WTC11 (cell line): ENCODE results near the gene ACOT13. TPM values are rescaled to one million over a fixed set of nuclear protein-coding genes. Genes with fewer than 3 reads are reported as not detected.

ENCODE experiments used
- ATAC-seq: fragments of 200-7000 bp; cut with Tn5 transposase; 2 replicates; pipeline ENCODE4 v1.10.0; 2021; ENCODE audit warnings: mild to moderate bottlenecking, moderate library complexity
- CTCF ChIA-PET: fragments of 300-600 bp; sonication (Branson Sonifier 250); formaldehyde crosslinking; loops from one replicate; lab custom pipeline; 2021; ENCODE audit warnings: antibody characterized with exemption; lab: Charles Lee
- POLR2A ChIA-PET: fragments of 350-600 bp; sonication (Branson Sonifier 250); formaldehyde crosslinking; loops from one replicate; lab custom pipeline; 2021; ENCODE audit warnings: antibody characterized with exemption; lab: Charles Lee
- DNase-seq: peaks from one replicate; pipeline ENCODE4 v3.0.0; 2021; ENCODE audit warnings: low spot score
- H3K27ac Mint-ChIP-seq: 2 replicates; pipeline ENCODE4 v1.8.0; 2021; ENCODE audit warnings: mixed read lengths
- H3K27me3 Mint-ChIP-seq: 2 replicates; pipeline ENCODE4 v1.8.0; 2021; ENCODE audit warnings: low read depth, mild to moderate bottlenecking, moderate library complexity, mixed read lengths
- H3K36me3 Mint-ChIP-seq: 2 replicates; pipeline ENCODE4 v1.8.0; 2021; ENCODE audit warnings: mixed read lengths
- H3K4me1 Mint-ChIP-seq: 2 replicates; pipeline ENCODE4 v1.8.0; 2022; ENCODE audit warnings: mixed read lengths
- H3K4me3 Mint-ChIP-seq: 2 replicates; pipeline ENCODE4 v1.8.0; 2021; ENCODE audit warnings: mild to moderate bottlenecking, moderate library complexity, mixed read lengths
- H3K9me3 Mint-ChIP-seq: 2 replicates; pipeline ENCODE4 v1.8.0; 2021; ENCODE audit warnings: mixed read lengths
- ATF6 ChIP-seq: sonication (generic); formaldehyde crosslinking; IDR thresholded peaks from 2 replicates; pipeline ENCODE4 v1.8.1; 2023; ENCODE audit warnings: mild to moderate bottlenecking, missing genetic modification reagents
- FOXP4 ChIP-seq: sonication (generic); formaldehyde crosslinking; IDR thresholded peaks from 2 replicates; pipeline ENCODE4 v1.8.0; 2022; ENCODE audit warnings: mild to moderate bottlenecking, missing genetic modification reagents
- GRHL2 ChIP-seq: fragments of 250-450 bp; sonication (Bioruptor Pico); IDR thresholded peaks from 2 replicates; pipeline ENCODE4 v1.8.0; 2022; ENCODE audit warnings: mild to moderate bottlenecking, moderate library complexity; ENCODE audit not compliant: insufficient replicate concordance, severe bottlenecking
- JUN ChIP-seq: sonication (generic); formaldehyde crosslinking; IDR thresholded peaks from 2 replicates; pipeline ENCODE4 v1.8.0; 2023; ENCODE audit warnings: mild to moderate bottlenecking, missing genetic modification reagents
- KAT7 ChIP-seq: sonication (generic); formaldehyde crosslinking; IDR thresholded peaks from 2 replicates; pipeline ENCODE4 v1.8.1; 2023; ENCODE audit warnings: missing genetic modification reagents, mild to moderate bottlenecking, borderline replicate concordance
- MAX ChIP-seq: sonication (generic); formaldehyde crosslinking; IDR thresholded peaks from 2 replicates; pipeline ENCODE4 v1.8.0; 2022; ENCODE audit warnings: mild to moderate bottlenecking, missing genetic modification reagents
- MXD4 ChIP-seq: fragments of 250-450 bp; sonication (Bioruptor Pico); IDR thresholded peaks from 2 replicates; pipeline ENCODE4 v1.8.0; 2021; ENCODE audit warnings: mild to moderate bottlenecking, moderate library complexity, borderline replicate concordance
- NFYB ChIP-seq: sonication (generic); formaldehyde crosslinking; conservative IDR thresholded peaks from 2 replicates; pipeline ENCODE4 v1.8.0; 2022; ENCODE audit warnings: low read depth, missing genetic modification reagents
- OVOL2 ChIP-seq: fragments of 250-450 bp; sonication (Bioruptor Pico); IDR thresholded peaks from 2 replicates; pipeline ENCODE4 v1.9.0; 2021; ENCODE audit warnings: mild to moderate bottlenecking, borderline replicate concordance
- RORB ChIP-seq: fragments of 250-450 bp; sonication (Bioruptor Pico); IDR thresholded peaks from 2 replicates; pipeline ENCODE4 v1.9.0; 2021; ENCODE audit warnings: mild to moderate bottlenecking
- ZNF138 ChIP-seq: sonication (generic); formaldehyde crosslinking; conservative IDR thresholded peaks from 2 replicates; pipeline ENCODE4 v1.8.1; 2022; ENCODE audit warnings: mild to moderate bottlenecking, moderate library complexity, missing genetic modification reagents
- ZNF423 ChIP-seq: fragments of 250-450 bp; sonication (Bioruptor Pico); IDR thresholded peaks from 2 replicates; pipeline ENCODE4 v2.1.2; 2022; ENCODE audit warnings: mild to moderate bottlenecking, moderate library complexity
- ZNF532 ChIP-seq: fragments of 250-450 bp; sonication (Bioruptor Pico); IDR thresholded peaks from 2 replicates; pipeline ENCODE4 v1.9.0; 2021; ENCODE audit warnings: mild to moderate bottlenecking, borderline replicate concordance
- total RNA-seq: library from RNA; stranded (reverse); gene quantifications from 3 replicates; pipeline ENCODE4 v1.2.3, GENCODE V29; 2021
- TF ChIP-seq, protein P1 (sequence below): fragments of 250-450 bp; sonication (Bioruptor Pico); IDR thresholded peaks from 2 replicates; pipeline ENCODE4 v1.9.0; 2021; ENCODE audit warnings: mild to moderate bottlenecking
- TF ChIP-seq, protein P2 (sequence below): fragments of 250-450 bp; sonication (Bioruptor Pico); IDR thresholded peaks from 2 replicates; pipeline ENCODE4 v1.9.0; 2021; ENCODE audit warnings: moderate library complexity, mild to moderate bottlenecking, inconsistent platforms, borderline replicate concordance
- TF ChIP-seq, protein P3 (sequence below): sonication (generic); formaldehyde crosslinking; IDR thresholded peaks from 2 replicates; pipeline ENCODE4 v1.8.0; 2023; ENCODE audit warnings: missing genetic modification reagents, mild to moderate bottlenecking, borderline replicate concordance
- TF ChIP-seq, protein P4 (sequence below): sonication (generic); formaldehyde crosslinking; IDR thresholded peaks from 2 replicates; pipeline ENCODE4 v1.8.1; 2022; ENCODE audit warnings: missing genetic modification reagents, borderline replicate concordance
- TF ChIP-seq, protein P5 (sequence below): sonication (generic); formaldehyde crosslinking; IDR thresholded peaks from 2 replicates; pipeline ENCODE4 v1.8.0; 2023; ENCODE audit warnings: missing genetic modification reagents

The ACOT13 gene
- total RNA-seq, 1 experiment from 2014 or later: 54.0 TPM

DNA sequence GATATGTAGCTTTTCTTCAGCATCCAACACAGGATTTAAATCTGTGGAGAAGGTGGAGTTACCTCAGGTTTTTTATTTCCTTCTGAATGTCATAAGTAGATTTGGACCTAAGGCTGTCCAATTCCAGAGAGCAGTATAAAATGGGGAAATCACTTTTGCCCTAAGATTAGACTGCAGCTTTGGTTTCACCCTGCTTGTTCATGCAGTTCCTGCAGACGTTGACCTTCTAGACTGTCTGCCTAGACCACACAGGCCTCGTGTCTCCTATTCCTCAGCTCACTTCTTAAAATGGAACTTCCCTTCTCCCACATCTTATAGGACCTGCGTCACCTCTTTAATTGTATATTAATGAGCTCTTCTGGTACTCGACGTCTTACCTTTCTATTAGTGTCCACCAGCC, 78.0 kb downstream of the ACOT13 start:
- Mint-ChIP-seq H3K4me3 (no peak overlapping the region), H3K27me3 (no peaks in the 10 kb centered on the region), H3K36me3 (no peaks in the 10 kb centered on the region), H3K27ac (no peak overlapping the region)
- TF ChIP-seq RORB (CRISPR knock-in tag) (no peak), NFYB (CRISPR knock-in tag) (no peak), MAX (CRISPR knock-in tag) (no peak), MXD4 (CRISPR knock-in tag) (no peak), ZNF138 (CRISPR knock-in tag) (no peak), ATF6 (CRISPR knock-in tag) (no peak), ZNF423 (CRISPR knock-in tag) (no peak)
- TF ChIP-seq, all 79 proteins: peak for 0
- no peaks in the 10 kb centered on the region for H3K4me1 Mint-ChIP-seq
- POLR2A ChIA-PET: no interaction called here
- DNase-seq (no peak), ATAC-seq (no peak)
- no peaks in the 10 kb centered on the region; the same call in 1 of the 2 replicates for H3K9me3 Mint-ChIP-seq
- CTCF ChIA-PET: interaction anchor here (1.3 to 2.4 kb wide), 2 partner anchors 247 to 273 kb away, joined by 4 to 6 read pairs; no protein-coding TSS in a partner anchor

DNA sequence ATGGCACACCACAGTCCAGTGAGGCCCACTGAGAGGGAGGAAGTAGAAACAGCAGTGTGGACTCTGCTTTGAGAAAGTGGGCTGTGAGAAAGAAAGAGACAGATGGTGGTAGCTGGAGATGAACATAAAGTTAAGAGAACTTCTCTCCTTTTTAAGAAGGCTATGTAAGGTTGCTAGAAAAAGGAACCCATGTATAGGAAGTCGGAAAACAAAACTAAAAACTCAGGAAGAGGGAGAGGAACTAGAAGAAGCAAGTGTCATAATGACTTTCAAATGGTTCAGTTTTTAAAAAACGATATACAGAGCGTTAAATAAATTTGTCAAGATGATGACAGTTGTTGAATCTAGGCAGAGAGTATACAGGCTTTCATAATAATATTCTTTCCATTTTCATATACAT, 82.4 kb downstream of the ACOT13 start:
- ChIA-PET CTCF (no interaction called here), POLR2A (no interaction called here)
- no peaks in the 10 kb centered on the region for H3K27me3 Mint-ChIP-seq
- DNase-seq: no peak
- H3K27ac Mint-ChIP-seq: no peak overlapping the region
- H3K4me1 Mint-ChIP-seq: no peaks in the 10 kb centered on the region
- no peak overlapping the region for H3K4me3 Mint-ChIP-seq
- H3K36me3 Mint-ChIP-seq: no peaks in the 10 kb centered on the region
- ATAC-seq: no peak
- peaks cover 19% of the 10 kb centered on the region for H3K9me3 Mint-ChIP-seq
- no peak for TF ChIP-seq ZNF532 (CRISPR knock-in tag)
- no peak for TF ChIP-seq GRHL2 (CRISPR knock-in tag)
- TF ChIP-seq, protein P1, sequence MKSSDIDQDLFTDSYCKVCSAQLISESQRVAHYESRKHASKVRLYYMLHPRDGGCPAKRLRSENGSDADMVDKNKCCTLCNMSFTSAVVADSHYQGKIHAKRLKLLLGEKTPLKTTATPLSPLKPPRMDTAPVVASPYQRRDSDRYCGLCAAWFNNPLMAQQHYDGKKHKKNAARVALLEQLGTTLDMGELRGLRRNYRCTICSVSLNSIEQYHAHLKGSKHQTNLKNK (CRISPR knock-in tag): no peak
- TF ChIP-seq, protein P2, sequence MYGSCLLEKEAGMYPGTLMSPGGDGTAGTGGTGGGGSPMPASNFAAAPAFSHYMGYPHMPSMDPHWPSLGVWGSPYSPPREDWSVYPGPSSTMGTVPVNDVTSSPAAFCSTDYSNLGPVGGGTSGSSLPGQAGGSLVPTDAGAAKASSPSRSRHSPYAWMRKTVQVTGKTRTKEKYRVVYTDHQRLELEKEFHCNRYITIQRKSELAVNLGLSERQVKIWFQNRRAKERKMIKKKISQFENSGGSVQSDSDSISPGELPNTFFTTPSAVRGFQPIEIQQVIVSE (CRISPR knock-in tag): no peak
- TF ChIP-seq, protein P3, sequence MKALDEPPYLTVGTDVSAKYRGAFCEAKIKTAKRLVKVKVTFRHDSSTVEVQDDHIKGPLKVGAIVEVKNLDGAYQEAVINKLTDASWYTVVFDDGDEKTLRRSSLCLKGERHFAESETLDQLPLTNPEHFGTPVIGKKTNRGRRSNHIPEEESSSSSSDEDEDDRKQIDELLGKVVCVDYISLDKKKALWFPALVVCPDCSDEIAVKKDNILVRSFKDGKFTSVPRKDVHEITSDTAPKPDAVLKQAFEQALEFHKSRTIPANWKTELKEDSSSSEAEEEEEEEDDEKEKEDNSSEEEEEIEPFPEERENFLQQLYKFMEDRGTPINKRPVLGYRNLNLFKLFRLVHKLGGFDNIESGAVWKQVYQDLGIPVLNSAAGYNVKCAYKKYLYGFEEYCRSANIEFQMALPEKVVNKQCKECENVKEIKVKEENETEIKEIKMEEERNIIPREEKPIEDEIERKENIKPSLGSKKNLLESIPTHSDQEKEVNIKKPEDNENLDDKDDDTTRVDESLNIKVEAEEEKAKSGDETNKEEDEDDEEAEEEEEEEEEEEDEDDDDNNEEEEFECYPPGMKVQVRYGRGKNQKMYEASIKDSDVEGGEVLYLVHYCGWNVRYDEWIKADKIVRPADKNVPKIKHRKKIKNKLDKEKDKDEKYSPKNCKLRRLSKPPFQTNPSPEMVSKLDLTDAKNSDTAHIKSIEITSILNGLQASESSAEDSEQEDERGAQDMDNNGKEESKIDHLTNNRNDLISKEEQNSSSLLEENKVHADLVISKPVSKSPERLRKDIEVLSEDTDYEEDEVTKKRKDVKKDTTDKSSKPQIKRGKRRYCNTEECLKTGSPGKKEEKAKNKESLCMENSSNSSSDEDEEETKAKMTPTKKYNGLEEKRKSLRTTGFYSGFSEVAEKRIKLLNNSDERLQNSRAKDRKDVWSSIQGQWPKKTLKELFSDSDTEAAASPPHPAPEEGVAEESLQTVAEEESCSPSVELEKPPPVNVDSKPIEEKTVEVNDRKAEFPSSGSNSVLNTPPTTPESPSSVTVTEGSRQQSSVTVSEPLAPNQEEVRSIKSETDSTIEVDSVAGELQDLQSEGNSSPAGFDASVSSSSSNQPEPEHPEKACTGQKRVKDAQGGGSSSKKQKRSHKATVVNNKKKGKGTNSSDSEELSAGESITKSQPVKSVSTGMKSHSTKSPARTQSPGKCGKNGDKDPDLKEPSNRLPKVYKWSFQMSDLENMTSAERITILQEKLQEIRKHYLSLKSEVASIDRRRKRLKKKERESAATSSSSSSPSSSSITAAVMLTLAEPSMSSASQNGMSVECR (CRISPR knock-in tag): no peak
- no peak for TF ChIP-seq OVOL2 (CRISPR knock-in tag)
- TF ChIP-seq, protein P4, sequence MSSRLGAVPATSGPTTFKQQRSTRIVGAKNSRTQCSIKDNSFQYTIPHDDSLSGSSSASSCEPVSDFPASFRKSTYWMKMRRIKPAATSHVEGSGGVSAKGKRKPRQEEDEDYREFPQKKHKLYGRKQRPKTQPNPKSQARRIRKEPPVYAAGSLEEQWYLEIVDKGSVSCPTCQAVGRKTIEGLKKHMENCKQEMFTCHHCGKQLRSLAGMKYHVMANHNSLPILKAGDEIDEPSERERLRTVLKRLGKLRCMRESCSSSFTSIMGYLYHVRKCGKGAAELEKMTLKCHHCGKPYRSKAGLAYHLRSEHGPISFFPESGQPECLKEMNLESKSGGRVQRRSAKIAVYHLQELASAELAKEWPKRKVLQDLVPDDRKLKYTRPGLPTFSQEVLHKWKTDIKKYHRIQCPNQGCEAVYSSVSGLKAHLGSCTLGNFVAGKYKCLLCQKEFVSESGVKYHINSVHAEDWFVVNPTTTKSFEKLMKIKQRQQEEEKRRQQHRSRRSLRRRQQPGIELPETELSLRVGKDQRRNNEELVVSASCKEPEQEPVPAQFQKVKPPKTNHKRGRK (CRISPR knock-in tag): no peak
- no peak for TF ChIP-seq JUN (CRISPR knock-in tag)
- no peak for TF ChIP-seq KAT7
- TF ChIP-seq, protein P5, sequence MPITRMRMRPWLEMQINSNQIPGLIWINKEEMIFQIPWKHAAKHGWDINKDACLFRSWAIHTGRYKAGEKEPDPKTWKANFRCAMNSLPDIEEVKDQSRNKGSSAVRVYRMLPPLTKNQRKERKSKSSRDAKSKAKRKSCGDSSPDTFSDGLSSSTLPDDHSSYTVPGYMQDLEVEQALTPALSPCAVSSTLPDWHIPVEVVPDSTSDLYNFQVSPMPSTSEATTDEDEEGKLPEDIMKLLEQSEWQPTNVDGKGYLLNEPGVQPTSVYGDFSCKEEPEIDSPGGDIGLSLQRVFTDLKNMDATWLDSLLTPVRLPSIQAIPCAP: no peak
- no peak for TF ChIP-seq FOXP4 (CRISPR knock-in tag)
